Keratinocyte (primary cell): Measurements from ENCODE around the gene TSHZ3. TPM values are rescaled to one million over a fixed set of nuclear protein-coding genes. Genes with fewer than 3 reads are reported as not detected.

Experiments
- DNase-seq: peaks from one replicate; pipeline ENCODE4 v3.0.0-alpha.2; 2011; ENCODE audit warnings: low read depth, missing footprints, low spot score
- FAIRE-seq: peaks from 2 replicates; lab custom pipeline; 2011; peaks lifted over from hg19 to GRCh38; lab: Jason Lieb, UNC
- H2AFZ ChIP-seq: 2 replicates; pipeline ENCODE4 v1.6.0; 2012; ENCODE audit warnings: low read length, control low read depth, inconsistent platforms; ENCODE audit not compliant: control insufficient read depth
- H3K27ac ChIP-seq: 2 replicates; pipeline ENCODE4 v1.5.1; 2011; ENCODE audit warnings: low read length; ENCODE audit not compliant: control insufficient read depth, insufficient read depth
- H3K27me3 ChIP-seq: 3 replicates; pipeline ENCODE4 v1.6.0; 2011; ENCODE audit warnings: low read length; ENCODE audit not compliant: control insufficient read depth, insufficient read depth; ENCODE audit errors: extremely low read depth
- H3K36me3 ChIP-seq, 2 experiments: 2 replicates in 1 of 2; 3 replicates in 1 of 2; pipeline ENCODE4 v1.5.1; 2011; ENCODE audit warnings: low read length in 2 of 2, mild to moderate bottlenecking in 1 of 2; ENCODE audit not compliant: control insufficient read depth in 2 of 2, insufficient read depth in 2 of 2; ENCODE audit errors: extremely low read depth in 1 of 2
- H3K4me1 ChIP-seq: 3 replicates; pipeline ENCODE4 v1.5.1; 2011; ENCODE audit warnings: low read length; ENCODE audit not compliant: control insufficient read depth, insufficient read depth; ENCODE audit errors: extremely low read depth
- H3K4me2 ChIP-seq: 3 replicates; pipeline ENCODE4 v1.6.0; 2011; ENCODE audit warnings: low read depth, low read length; ENCODE audit not compliant: control insufficient read depth, insufficient read depth; ENCODE audit errors: extremely low read depth
- H3K4me3 ChIP-seq, 3 experiments: fragments of 200-600 bp in 1 of 3; sonication (generic) in 1 of 3; 2 replicates in 2 of 3; 3 replicates in 1 of 3; pipeline ENCODE4 v1.5.1; 2011 to 2016; ENCODE audit warnings: low read length in 3 of 3, mild to moderate bottlenecking in 3 of 3, control low read depth in 2 of 3, inconsistent platforms in 1 of 3, low read depth in 1 of 3, mixed read lengths in 1 of 3, mixed run types in 1 of 3, moderate library complexity in 1 of 3; ENCODE audit not compliant: control insufficient read depth in 2 of 3, insufficient read depth in 2 of 3; ENCODE audit errors: extremely low read depth in 1 of 3
- H3K79me2 ChIP-seq: 2 replicates; pipeline ENCODE4 v1.6.0; 2012; ENCODE audit warnings: low read length; ENCODE audit not compliant: control insufficient read depth, insufficient read depth
- H3K9ac ChIP-seq: 3 replicates; pipeline ENCODE4 v1.6.0; 2011; ENCODE audit warnings: low read length; ENCODE audit not compliant: control insufficient read depth, insufficient read depth; ENCODE audit errors: extremely low read depth
- H3K9me1 ChIP-seq: 3 replicates; pipeline ENCODE4 v1.6.0; 2011; ENCODE audit warnings: low read length; ENCODE audit not compliant: control insufficient read depth, insufficient read depth; ENCODE audit errors: extremely low read depth
- H3K9me3 ChIP-seq: 2 replicates; pipeline ENCODE4 v1.5.1; 2012; ENCODE audit warnings: low read depth, low read length; ENCODE audit not compliant: control insufficient read depth
- H4K20me1 ChIP-seq: 3 replicates; pipeline ENCODE4 v1.6.0; 2011; ENCODE audit warnings: low read length; ENCODE audit not compliant: control insufficient read depth, insufficient read depth; ENCODE audit errors: extremely low read depth
- EZH2 ChIP-seq: IDR thresholded peaks from one replicate; pipeline ENCODE4 v1.6.1; 2012; ENCODE audit warnings: inconsistent platforms, mild to moderate bottlenecking, low read length, moderate library complexity
- dilution Hi-C: fragments of 300-500 bp; cut with MboI; formaldehyde crosslinking; loops from one replicate; pipeline ENCODE4 v1.7.0; 2020; ENCODE audit warnings: low sequenced_read_pairs; ENCODE audit not compliant: extremely low pct_ligation_motif_present
- polyA plus RNA-seq, 5 experiments: library from polyadenylated mRNA; depleted of rRNA in 3 of 5; stranded (reverse) in 3 of 5; stranded (forward) in 1 of 5; unstranded in 1 of 5; fragments of >200 nt; gene quantifications; 1 replicate in 1 of 5; 2 replicates in 3 of 5; 3 replicates in 1 of 5; pipeline versions ENCODE4 v1.2.1 to v1.2.3, GENCODE V29; 2011 to 2012; ENCODE audit warnings: missing spikeins in 2 of 5, low read depth in 1 of 5, low replicate concordance in 1 of 5
- TF ChIP-seq, protein P1 (sequence below), 3 experiments: IDR thresholded peaks in 1 of 3; conservative IDR thresholded peaks in 1 of 3; optimal IDR thresholded peaks in 1 of 3; 2 replicates in 2 of 3; 3 replicates in 1 of 3; pipeline versions ENCODE3 to v1.5.1; 2011; ENCODE audit warnings: low read length in 3 of 3, mild to moderate bottlenecking in 3 of 3, moderate library complexity in 2 of 3, control low read depth in 1 of 3, inconsistent platforms in 1 of 3; ENCODE audit not compliant: insufficient read depth in 2 of 3; ENCODE audit errors: extremely low read depth in 1 of 3

TSHZ3 gene
- polyA plus RNA-seq, 1 donor (not counting 4 experiments of a cell fraction or from before 2014, with no cell fraction given): 3.6 TPM

DNA sequence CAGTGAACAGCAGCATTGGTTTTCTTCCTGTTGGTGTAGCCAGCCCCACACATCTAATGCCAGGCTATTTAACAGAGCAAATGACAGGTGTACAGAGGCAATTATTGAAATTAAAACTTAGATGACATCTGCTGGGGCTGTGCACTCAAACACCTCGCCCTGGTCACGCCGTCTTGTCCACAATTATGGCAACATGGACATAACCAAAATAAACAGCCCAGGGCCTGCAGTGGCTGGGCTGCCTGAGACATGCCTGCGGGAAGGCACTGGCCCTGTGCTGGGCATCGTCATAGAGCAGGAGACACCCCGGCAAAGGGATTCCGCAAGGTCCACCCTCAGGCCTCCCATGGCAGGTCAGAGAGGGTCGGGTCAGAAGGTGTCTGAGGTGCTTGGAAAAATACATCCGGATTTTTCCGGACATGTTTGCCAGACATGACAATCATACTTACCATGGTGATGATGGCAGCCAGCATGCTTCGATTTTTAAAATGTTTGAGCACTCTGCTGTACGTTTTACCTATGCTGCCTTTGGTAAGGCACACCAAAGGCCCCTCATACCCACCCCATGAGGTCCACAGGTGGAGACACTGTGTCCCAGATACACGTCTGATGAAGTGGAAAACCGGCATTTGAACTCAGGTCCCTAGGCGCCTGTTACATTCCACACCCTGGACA, 47.8 kb downstream of the TSHZ3 start:
- peaks cover 9% of the 10 kb centered on the region for H3K79me2 ChIP-seq
- no peaks in the 10 kb centered on the region for H3K4me1 ChIP-seq
- no peaks in the 10 kb centered on the region for H3K27me3 ChIP-seq
- FAIRE-seq (no peak), DNase-seq (no peak)
- TF ChIP-seq, protein P1, sequence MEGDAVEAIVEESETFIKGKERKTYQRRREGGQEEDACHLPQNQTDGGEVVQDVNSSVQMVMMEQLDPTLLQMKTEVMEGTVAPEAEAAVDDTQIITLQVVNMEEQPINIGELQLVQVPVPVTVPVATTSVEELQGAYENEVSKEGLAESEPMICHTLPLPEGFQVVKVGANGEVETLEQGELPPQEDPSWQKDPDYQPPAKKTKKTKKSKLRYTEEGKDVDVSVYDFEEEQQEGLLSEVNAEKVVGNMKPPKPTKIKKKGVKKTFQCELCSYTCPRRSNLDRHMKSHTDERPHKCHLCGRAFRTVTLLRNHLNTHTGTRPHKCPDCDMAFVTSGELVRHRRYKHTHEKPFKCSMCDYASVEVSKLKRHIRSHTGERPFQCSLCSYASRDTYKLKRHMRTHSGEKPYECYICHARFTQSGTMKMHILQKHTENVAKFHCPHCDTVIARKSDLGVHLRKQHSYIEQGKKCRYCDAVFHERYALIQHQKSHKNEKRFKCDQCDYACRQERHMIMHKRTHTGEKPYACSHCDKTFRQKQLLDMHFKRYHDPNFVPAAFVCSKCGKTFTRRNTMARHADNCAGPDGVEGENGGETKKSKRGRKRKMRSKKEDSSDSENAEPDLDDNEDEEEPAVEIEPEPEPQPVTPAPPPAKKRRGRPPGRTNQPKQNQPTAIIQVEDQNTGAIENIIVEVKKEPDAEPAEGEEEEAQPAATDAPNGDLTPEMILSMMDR (optimal IDR thresholded peaks at IDR 0.05 in 1 of 3, IDR thresholded peaks at IDR 0.05 in 1 of 3, conservative IDR thresholded peaks at IDR 0.05 in 1 of 3; ENCODE audit: extremely low read depth in 1 of 3, insufficient read depth in 2 of 3, low read length in 3 of 3): no peak
- no peak for TF ChIP-seq EZH2
- no peaks in the 10 kb centered on the region for H3K9me1 ChIP-seq
- no peak overlapping the region for H3K27ac ChIP-seq
- H4K20me1 ChIP-seq: peaks cover 3% of the 10 kb centered on the region
- no peak overlapping the region for H2AFZ ChIP-seq
- dilution Hi-C loops: no loop called here
- H3K9ac ChIP-seq: no peak overlapping the region
- peaks cover 0 to 2% of the 10 kb centered on the region in 2 experiments for H3K36me3 ChIP-seq
- H3K4me2 ChIP-seq: no peak overlapping the region
- no peaks in the 10 kb centered on the region for H3K9me3 ChIP-seq
- no peak overlapping the region for H3K4me3 ChIP-seq

DNA sequence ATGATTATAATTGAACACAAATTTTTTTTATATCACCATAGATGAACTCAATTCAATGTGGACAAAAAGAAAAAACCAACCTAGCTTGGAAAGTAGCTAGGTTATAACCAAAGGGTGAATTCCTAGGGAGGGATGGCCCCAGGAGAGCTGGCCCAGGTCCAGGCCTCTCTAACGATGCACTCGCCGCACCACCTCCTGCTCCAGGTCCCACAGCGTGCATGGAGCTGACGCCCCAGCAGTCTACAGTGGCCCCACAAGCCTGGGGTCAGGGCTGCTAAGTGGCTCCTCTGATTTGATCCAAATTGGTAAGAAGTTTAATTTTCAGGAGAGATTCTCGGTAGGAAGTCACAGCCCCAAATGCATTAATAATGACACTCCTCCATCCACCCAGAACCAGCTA, 48.8 kb downstream of the TSHZ3 start:
- no peaks in the 10 kb centered on the region for H3K4me1 ChIP-seq
- DNase-seq (no peak), FAIRE-seq (no peak)
- H3K79me2 ChIP-seq: peaks cover 9% of the 10 kb centered on the region
- H3K4me2 ChIP-seq: no peak overlapping the region
- peaks cover 0 to 2% of the 10 kb centered on the region in 2 experiments for H3K36me3 ChIP-seq
- no peaks in the 10 kb centered on the region for H3K9me1 ChIP-seq
- peaks cover 3% of the 10 kb centered on the region for H4K20me1 ChIP-seq
- H3K9me3 ChIP-seq: no peaks in the 10 kb centered on the region
- no peak overlapping the region for H3K4me3 ChIP-seq
- no peak overlapping the region for H2AFZ ChIP-seq
- no peak overlapping the region for H3K27ac ChIP-seq
- dilution Hi-C loops: no loop called here
- H3K9ac ChIP-seq: no peak overlapping the region
- TF ChIP-seq, protein P1 (optimal IDR thresholded peaks at IDR 0.05 in 1 of 3, IDR thresholded peaks at IDR 0.05 in 1 of 3, conservative IDR thresholded peaks at IDR 0.05 in 1 of 3; ENCODE audit: extremely low read depth in 1 of 3, insufficient read depth in 2 of 3, low read length in 3 of 3): no peak
- no peak for TF ChIP-seq EZH2
- no peaks in the 10 kb centered on the region for H3K27me3 ChIP-seq
